H1 (cell line): ENCODE results near the gene REM2. TPM values are rescaled to one million over a fixed set of nuclear protein-coding genes. Genes with fewer than 3 reads are reported as not detected.

Experiments
- ATF3 ChIP-seq: IDR thresholded peaks from 2 replicates; pipeline ENCODE4 v1.6.1; 2011; ENCODE audit warnings: low read depth, mild to moderate bottlenecking, low read length; ENCODE audit not compliant: insufficient read depth
- CHD2 ChIP-seq: IDR thresholded peaks from 2 replicates; pipeline ENCODE4 v1.6.1; 2012; ENCODE audit warnings: low read length, improper control_type of control experiment
- CREB1 ChIP-seq: IDR thresholded peaks from 2 replicates; pipeline ENCODE4 v1.6.1; 2012; ENCODE audit warnings: inconsistent platforms
- CTCF ChIP-seq, 3 experiments: IDR thresholded peaks; 1 replicate in 2 of 3; 2 replicates in 1 of 3; pipeline versions ENCODE4 v1.5.1 to v1.6.1; 2011; ENCODE audit warnings: low read length in 3 of 3, mild to moderate bottlenecking in 3 of 3, inconsistent platforms in 2 of 3, low read depth in 1 of 3, moderate library complexity in 1 of 3; ENCODE audit not compliant: insufficient read depth in 1 of 3; ENCODE audit errors: control extremely low read depth in 1 of 3
- HDAC2 ChIP-seq, 2 experiments: fragments of 300-600 bp in 1 of 2; sonication (generic) in 1 of 2; IDR thresholded peaks; 2 replicates each; pipeline ENCODE4 v1.6.1; 2011 to 2012; ENCODE audit warnings: low read depth in 2 of 2, low read length in 2 of 2, mild to moderate bottlenecking in 2 of 2, moderate library complexity in 2 of 2, borderline replicate concordance in 1 of 2, inconsistent platforms in 1 of 2
- HDAC6 ChIP-seq: IDR thresholded peaks from one replicate; pipeline ENCODE4 v1.7.1; 2012; ENCODE audit warnings: low read depth, mild to moderate bottlenecking, inconsistent platforms, low read length, moderate library complexity
- JUND ChIP-seq: IDR thresholded peaks from 2 replicates; pipeline ENCODE4 v1.6.1; 2011; ENCODE audit warnings: mild to moderate bottlenecking, improper control_type of control experiment, low read length
- MAFK ChIP-seq: IDR thresholded peaks from 2 replicates; pipeline ENCODE4 v1.6.1; 2012; ENCODE audit warnings: low read depth, mild to moderate bottlenecking, improper control_type of control experiment, low read length
- MAX ChIP-seq: IDR thresholded peaks from 2 replicates; pipeline ENCODE4 v1.6.1; 2012; ENCODE audit warnings: inconsistent platforms
- PHF8 ChIP-seq: fragments of 200-600 bp; sonication (generic); conservative IDR thresholded peaks from 2 replicates; pipeline ENCODE4 v1.7.1; 2012; ENCODE audit warnings: low read depth, mild to moderate bottlenecking, inconsistent platforms, low read length, moderate library complexity
- POLR2A ChIP-seq, 2 experiments: IDR thresholded peaks; 1 replicate in 1 of 2; 2 replicates in 1 of 2; pipeline ENCODE4 v1.6.1; 2011; ENCODE audit warnings: low read depth in 2 of 2, low read length in 2 of 2, mild to moderate bottlenecking in 2 of 2; ENCODE audit errors: control extremely low read depth in 1 of 2
- SAP30 ChIP-seq: fragments of 300-600 bp; sonication (generic); IDR thresholded peaks from 2 replicates; pipeline ENCODE4 v1.7.1; 2012; ENCODE audit warnings: low read length, moderate library complexity, mild to moderate bottlenecking, inconsistent platforms; ENCODE audit not compliant: insufficient read depth, insufficient replicate concordance
- SIN3A ChIP-seq, 2 experiments: IDR thresholded peaks in 1 of 2; conservative IDR thresholded peaks in 1 of 2; 2 replicates each; pipeline ENCODE4 v1.6.1; 2011 to 2012; ENCODE audit warnings: low read length in 2 of 2, improper control_type of control experiment in 1 of 2, low read depth in 1 of 2, mild to moderate bottlenecking in 1 of 2
- SRF ChIP-seq: IDR thresholded peaks from 2 replicates; pipeline ENCODE4 v1.6.1; 2011; ENCODE audit warnings: mild to moderate bottlenecking, low read depth, low read length, moderate library complexity
- TCF12 ChIP-seq: IDR thresholded peaks from 2 replicates; pipeline ENCODE4 v1.6.1; 2011; ENCODE audit warnings: low read depth, mild to moderate bottlenecking, low read length
- YY1 ChIP-seq: IDR thresholded peaks from 2 replicates; pipeline ENCODE4 v1.6.1; 2011; ENCODE audit warnings: low read depth, mild to moderate bottlenecking, low read length
- polyA plus RNA-seq, 7 experiments: library from polyadenylated mRNA; depleted of rRNA in 3 of 7; stranded (reverse) in 5 of 7; unstranded in 2 of 7; fragments of >200 nt in 5 of 7; fragments of 200-250 nt in 2 of 7; gene quantifications; 1 replicate in 5 of 7; 2 replicates in 1 of 7; 4 replicates in 1 of 7; pipeline versions ENCODE4 v1.2.1 to v1.2.3, GENCODE V29; 2011 to 2013; ENCODE audit warnings: missing spikeins in 2 of 7, mixed read lengths in 2 of 7
- total RNA-seq: library from RNA; stranded (reverse); fragmentation: NEBNext Ultra II Directional; extraction: Animal tissue kit (Norgen Biotek cat#: 25700); gene quantifications from 2 replicates; pipeline ENCODE4 v1.2.1, GENCODE V29; 2021

Gene REM2
- total and polyA plus RNA-seq, 2 of the 8 experiments (the other 6 are each of a cell fraction or from before 2014, with no cell fraction given), result 1.00 to 1.1 TPM

GRCh38 chr14:22872033-22872832 lies 10.8 kb upstream of the REM2 start (continued):
- TF ChIP-seq CTCF (IDR thresholded peaks at IDR 0.05; ENCODE audit: control extremely low read depth in 1 of 3, insufficient read depth in 1 of 3, low read depth in 1 of 3, low read length in 3 of 3) (peak; percentile 81 to 94 (median 91)), YY1 (0 out of 2 replicates have a peak, but pooled peaks have one; percentile 40), SIN3A (conservative IDR thresholded peaks at IDR 0.05 in 1 of 2, IDR thresholded peaks at IDR 0.05 in 1 of 2; ENCODE audit: low read depth in 1 of 2, low read length in 2 of 2) (peak; percentile 50 to 78; a peak in 1 of 4 replicates), CREB1 (peak; percentile 33; the same call in 1 of the 2 replicates), CHD2 (peak; percentile 58), TCF12 (no peak), SRF (0 out of 2 replicates have a peak, but pooled peaks have one; percentile 5), PHF8 (peak; percentile 37; the same call in 1 of the 2 replicates), POLR2A (IDR thresholded peaks at IDR 0.05; ENCODE audit: control extremely low read depth in 1 of 2, low read depth in 2 of 2, low read length in 2 of 2) (peak in 1 of 2 experiments; percentile 28; a peak in 1 of 3 replicates), JUND (peak; percentile 55; the same call in 1 of the 2 replicates), MAFK (no peak), MAX (peak; percentile 27; the same call in 1 of the 2 replicates), ATF3 (0 out of 2 replicates have a peak, but pooled peaks have one; percentile 8), HDAC6 (no peak), HDAC2 (IDR thresholded peaks at IDR 0.05; ENCODE audit: borderline replicate concordance in 1 of 2, low read depth in 2 of 2, low read length in 2 of 2) (0 out of 4 replicates have a peak, but pooled peaks of 1 of the 2 experiments have one; percentile 64), SAP30 (no peak)
